Hepatocyte (in vitro differentiated cells): Measurements from ENCODE around the gene PKNOX2.

ENCODE experiments used
- EZH2 ChIP-seq: fragments of 200-600 bp; sonication (generic); IDR thresholded peaks from 2 replicates; pipeline ENCODE4 v1.6.1; 2016; ENCODE audit warnings: antibody characterized with exemption, mild to moderate bottlenecking, borderline replicate concordance
- EZH2phosphoT487 ChIP-seq: fragments of 200-600 bp; sonication (generic); IDR thresholded peaks from one replicate; pipeline ENCODE4 v1.6.1; 2018; ENCODE audit warnings: antibody characterized with exemption, mild to moderate bottlenecking, low read depth, moderate library complexity; ENCODE audit not compliant: unreplicated experiment, severe bottlenecking
- TF ChIP-seq, protein P1 (sequence below): fragments of 200-600 bp; sonication (generic); IDR thresholded peaks from 2 replicates; pipeline ENCODE4 v1.5.1; 2016; ENCODE audit warnings: antibody characterized with exemption, mild to moderate bottlenecking; ENCODE audit not compliant: poor library complexity

DNA sequence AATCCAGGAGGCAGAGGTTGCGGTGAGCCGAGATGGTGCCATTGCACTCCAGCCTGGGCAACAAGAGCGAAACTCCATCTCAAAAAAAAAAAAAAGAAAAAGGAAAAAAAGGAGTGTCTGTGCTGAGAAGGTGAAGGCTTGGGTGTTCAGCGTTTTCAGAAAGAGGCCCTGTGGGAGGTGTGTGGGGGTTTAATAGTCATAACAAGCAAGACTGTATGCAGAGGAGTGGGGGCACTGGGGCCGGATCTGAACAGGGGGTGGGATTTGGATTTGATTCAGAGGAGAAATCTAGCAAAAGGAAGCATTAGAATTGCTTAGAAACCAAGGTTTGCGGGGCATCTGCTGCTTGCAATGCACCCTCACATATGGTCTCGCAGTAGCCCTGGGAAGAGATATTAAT is 195.5 kb downstream of the PKNOX2 start:
- TF ChIP-seq EZH2phosphoT487 (no peak), EZH2 (no peak)
- TF ChIP-seq, protein P1, sequence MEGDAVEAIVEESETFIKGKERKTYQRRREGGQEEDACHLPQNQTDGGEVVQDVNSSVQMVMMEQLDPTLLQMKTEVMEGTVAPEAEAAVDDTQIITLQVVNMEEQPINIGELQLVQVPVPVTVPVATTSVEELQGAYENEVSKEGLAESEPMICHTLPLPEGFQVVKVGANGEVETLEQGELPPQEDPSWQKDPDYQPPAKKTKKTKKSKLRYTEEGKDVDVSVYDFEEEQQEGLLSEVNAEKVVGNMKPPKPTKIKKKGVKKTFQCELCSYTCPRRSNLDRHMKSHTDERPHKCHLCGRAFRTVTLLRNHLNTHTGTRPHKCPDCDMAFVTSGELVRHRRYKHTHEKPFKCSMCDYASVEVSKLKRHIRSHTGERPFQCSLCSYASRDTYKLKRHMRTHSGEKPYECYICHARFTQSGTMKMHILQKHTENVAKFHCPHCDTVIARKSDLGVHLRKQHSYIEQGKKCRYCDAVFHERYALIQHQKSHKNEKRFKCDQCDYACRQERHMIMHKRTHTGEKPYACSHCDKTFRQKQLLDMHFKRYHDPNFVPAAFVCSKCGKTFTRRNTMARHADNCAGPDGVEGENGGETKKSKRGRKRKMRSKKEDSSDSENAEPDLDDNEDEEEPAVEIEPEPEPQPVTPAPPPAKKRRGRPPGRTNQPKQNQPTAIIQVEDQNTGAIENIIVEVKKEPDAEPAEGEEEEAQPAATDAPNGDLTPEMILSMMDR: no peak
